A549 (cell line): ENCODE measurements around the gene CCL4. TPM values are rescaled to one million over a fixed set of nuclear protein-coding genes. Genes with fewer than 3 reads are reported as not detected.

Source experiments
- ATAC-seq, 2 experiments: fragments of 200-7000 bp in 1 of 2; fragments of >200 bp in 1 of 2; cut with Nextera tagmentation in 1 of 2; cut with Tn5 transposase in 1 of 2; 3 replicates each; pipeline versions ENCODE4 v1.8.0 to v1.9.1; 2018 to 2020; ENCODE audit warnings: mild to moderate bottlenecking in 1 of 2, moderate library complexity in 1 of 2
- CTCF ChIA-PET: fragments of 300-600 bp; sonication (Branson Sonifier 250); formaldehyde crosslinking; extraction: SDS; loops from one replicate; lab custom pipeline; 2021; ENCODE audit warnings: antibody characterized with exemption, inconsistent platforms; lab: Yijun Ruan, JAX
- POLR2A ChIA-PET: fragments of 350-600 bp; formaldehyde crosslinking; extraction: SDS; loops from one replicate; lab custom pipeline; 2021; ENCODE audit warnings: antibody characterized with exemption, inconsistent platforms; lab: Yijun Ruan, JAX
- DNase-seq, 2 experiments: peaks; one replicate each; pipeline versions ENCODE4 v3.0.0 to v3.0.0-alpha.2; 2011 to 2016; ENCODE audit warnings: low read depth in 1 of 2, low spot score in 1 of 2
- FAIRE-seq: peaks from 2 replicates; lab custom pipeline; 2011; peaks lifted over from hg19 to GRCh38; lab: Jason Lieb, UNC
- H3K27ac ChIP-seq, 2 experiments: fragments of >200 bp; sonication (Bioruptor Twin); formaldehyde crosslinking; 3 replicates each; pipeline ENCODE4 v1.5.1; 2016 to 2017
- H3K4me1 ChIP-seq: fragments of >200 bp; sonication (Bioruptor Twin); formaldehyde crosslinking; 3 replicates; pipeline ENCODE4 v1.6.1; 2016
- H3K4me2 ChIP-seq: fragments of >200 bp; sonication (Bioruptor Twin); formaldehyde crosslinking; 3 replicates; pipeline ENCODE4 v1.6.1; 2016
- H3K4me3 ChIP-seq: fragments of >200 bp; sonication (Bioruptor Twin); formaldehyde crosslinking; 3 replicates; pipeline ENCODE4 v1.5.1; 2016
- H3K9me3 ChIP-seq: fragments of >200 bp; sonication (Bioruptor Twin); formaldehyde crosslinking; 3 replicates; pipeline ENCODE4 v1.6.1; 2016
- CHD2 ChIP-seq: fragments of 150-350 bp; IDR thresholded peaks from 2 replicates; pipeline ENCODE4 v1.6.1; 2014; ENCODE audit warnings: low read length; ENCODE audit not compliant: partially characterized antibody
- CHD4 ChIP-seq: fragments of 200-600 bp; sonication (generic); IDR thresholded peaks from 2 replicates; pipeline ENCODE4 v1.6.1; 2016; ENCODE audit warnings: antibody characterized with exemption, mild to moderate bottlenecking, borderline replicate concordance
- EP300 ChIP-seq, 2 experiments: fragments of >200 bp; sonication (Bioruptor Twin); formaldehyde crosslinking; IDR thresholded peaks; 2 replicates in 1 of 2; 3 replicates in 1 of 2; pipeline ENCODE4 v1.6.1; 2016 to 2017
- FOSL2 ChIP-seq, 2 experiments: fragments of 450-650 bp in 1 of 2; fragments of >200 bp in 1 of 2; sonication (Bioruptor Twin) in 1 of 2; formaldehyde crosslinking; IDR thresholded peaks; 2 replicates each; pipeline versions ENCODE4 v1.5.0 to v1.6.1; 2016 to 2020; ENCODE audit warnings: mild to moderate bottlenecking in 1 of 2, moderate library complexity in 1 of 2
- FOXS1 ChIP-seq: fragments of 250-450 bp; sonication (Bioruptor Pico); IDR thresholded peaks from 2 replicates; pipeline ENCODE4 v1.5.0; 2020; ENCODE audit warnings: mild to moderate bottlenecking, moderate library complexity
- HES2 ChIP-seq: fragments of >200 bp; sonication (Bioruptor Twin); formaldehyde crosslinking; IDR thresholded peaks from 2 replicates; pipeline ENCODE4 v1.6.1; 2016
- HEYL ChIP-seq: fragments of 250-450 bp; sonication (Bioruptor Pico); IDR thresholded peaks from 2 replicates; pipeline ENCODE4 v1.8.0; 2021; ENCODE audit warnings: mild to moderate bottlenecking, moderate library complexity
- HMGXB4 ChIP-seq: fragments of 250-450 bp; sonication (Bioruptor Pico); IDR thresholded peaks from 2 replicates; pipeline ENCODE4 v1.5.0; 2021; ENCODE audit warnings: mild to moderate bottlenecking, moderate library complexity, borderline replicate concordance
- HOXB5 ChIP-seq: fragments of 250-450 bp; sonication (Bioruptor Pico); IDR thresholded peaks from 2 replicates; pipeline ENCODE4 v1.5.0; 2020; ENCODE audit warnings: mild to moderate bottlenecking, moderate library complexity
- MAX ChIP-seq: IDR thresholded peaks from 2 replicates; pipeline ENCODE4 v1.6.1; 2012
- NFE2L2 ChIP-seq: fragments of 150-350 bp; conservative IDR thresholded peaks from 2 replicates; pipeline ENCODE4 v1.6.1; 2014; ENCODE audit warnings: low read length
- PHF8 ChIP-seq: fragments of 200-600 bp; sonication (generic); IDR thresholded peaks from 2 replicates; pipeline ENCODE4 v1.6.1; 2016; ENCODE audit warnings: low read depth, mild to moderate bottlenecking, antibody characterized with exemption, moderate library complexity, borderline replicate concordance
- REST ChIP-seq: fragments of 200-600 bp; sonication (generic); IDR thresholded peaks from 2 replicates; pipeline ENCODE4 v1.6.1; 2016; ENCODE audit warnings: antibody characterized with exemption, mild to moderate bottlenecking, moderate library complexity
- RFX5 ChIP-seq: fragments of 450-650 bp; IDR thresholded peaks from 2 replicates; pipeline ENCODE4 v1.7.1; 2014; ENCODE audit warnings: antibody characterized with exemption, mild to moderate bottlenecking, moderate library complexity
- ZNF302 ChIP-seq: fragments of 250-450 bp; sonication (Bioruptor Pico); IDR thresholded peaks from 2 replicates; pipeline ENCODE4 v1.9.0; 2021; ENCODE audit warnings: inconsistent platforms, mild to moderate bottlenecking, moderate library complexity
- WGBS: methylation state at CpG from one replicate; pipeline ENCODE4 v1.1.6; 2017; ENCODE audit errors: missing lambda C conversion rate; 5-methylcytosine and 5-hydroxymethylcytosine counted together
- polyA plus RNA-seq, 4 experiments: library from polyadenylated mRNA; depleted of rRNA in 3 of 4; stranded (reverse); fragments of >200 nt; fragmentation: RNase III in 1 of 4; extraction: RNeasy Plus Mini Kit Qiagen cat#74134 plus additional on column Dnase treatment in 1 of 4; gene quantifications; 2 replicates in 3 of 4; 3 replicates in 1 of 4; pipeline ENCODE4 v1.2.3, GENCODE V29; 2011 to 2017

CCL4 gene
- polyA plus RNA-seq, 2 of the 4 experiments (the other 2 are of a cell fraction): not detected

- DNase-seq: no peak
- TF ChIP-seq FOSL2 (IDR thresholded peaks at IDR 0.05): no peak
- no peak for TF ChIP-seq FOSL2 (CRISPR knock-in tag; IDR thresholded peaks at IDR 0.05)
- TF ChIP-seq MAX: no peak
- Histone ChIP-seq H3K4me3 (no peak overlapping the region), H3K9me3 (peaks cover 4% of the 10 kb centered on the region; the same call in 1 of the 3 replicates), H3K27ac (no peak overlapping the region), H3K4me1 (no peaks in the 10 kb centered on the region), H3K4me2 (no peak overlapping the region)
- ChIA-PET CTCF (interaction anchor here (1.1 kb wide), 2 partner anchors 167 to 195 kb away, joined by 3 to 4 read pairs; no protein-coding TSS in a partner anchor), POLR2A (no interaction called here)
- WGBS: 71% methylated on average over 8 of the region's 8 CpGs
- FAIRE-seq: no peak
- no peak for ATAC-seq
Observed at GRCh38 chr17:36142806-36143205, 39.2 kb downstream of the CCL4 start.

- TF ChIP-seq HES2: no peak
- TF ChIP-seq MAX: no peak
- TF ChIP-seq HOXB5: no peak
- no peak for TF ChIP-seq CHD2
- CTCF ChIA-PET: interaction anchor here (0.6 to 1.3 kb wide), 3 partner anchors 71 to 175 kb away, joined by 3 to 4 read pairs (median 3); no protein-coding TSS in a partner anchor
- H3K4me1 ChIP-seq: no peaks in the 10 kb centered on the region
- no peak overlapping the region for H3K27ac ChIP-seq
- no peak for FAIRE-seq
- ATAC-seq: no peak
- peaks cover 4% of the 10 kb centered on the region; the same call in 1 of the 3 replicates for H3K9me3 ChIP-seq
- DNase-seq: no peak
- no peak overlapping the region for H3K4me2 ChIP-seq
- POLR2A ChIA-PET: no interaction called here
- 41% methylated on average over 2 of the region's 2 CpGs for WGBS
- H3K4me3 ChIP-seq: no peak overlapping the region
Observed at GRCh38 chr17:36144014-36144413, 40.4 kb downstream of the CCL4 start.

GRCh38 chr17:36144981-36145729 lies 41.5 kb downstream of the CCL4 start:
- TF ChIP-seq CHD2 (no peak), REST (no peak), CHD4 (no peak), EP300 (IDR thresholded peaks at IDR 0.05) (no peak), FOXS1 (CRISPR knock-in tag) (no peak), RFX5 (no peak)
- TF ChIP-seq, all 56 proteins: peak for 0
- WGBS: 26% methylated on average over 5 of the region's 5 CpGs
- peaks cover 4% of the 10 kb centered on the region; the same call in 1 of the 3 replicates for H3K9me3 ChIP-seq
- H3K27ac ChIP-seq: no peak overlapping the region
- POLR2A ChIA-PET: no interaction called here
- H3K4me3 ChIP-seq: no peak overlapping the region
- no peaks in the 10 kb centered on the region for H3K4me1 ChIP-seq
- H3K4me2 ChIP-seq: no peak overlapping the region
- DNase-seq: no peak
- no peak for FAIRE-seq
- CTCF ChIA-PET: interaction anchor here (1.0 to 8.0 kb wide), 6 partner anchors 21 to 338 kb away, joined by 3 to 271 read pairs (median 4); no protein-coding TSS in a partner anchor
- no peak for ATAC-seq

GRCh38 chr17:36147601-36148000 lies 44.0 kb downstream of the CCL4 start:
- ATAC-seq (no peak), FAIRE-seq (no peak), DNase-seq (no peak)
- ChIA-PET POLR2A (no interaction called here), CTCF (interaction anchor here (0.6 to 8.0 kb wide), 12 partner anchors 14 to 335 kb away, joined by 3 to 271 read pairs (median 8); partner anchors contain the start of gene CCL16)
- TF ChIP-seq ZNF302 (CRISPR knock-in tag): no peak
- no peak for TF ChIP-seq NFE2L2
- TF ChIP-seq FOXS1 (CRISPR knock-in tag): no peak
- no peak for TF ChIP-seq CHD4
- no peak for TF ChIP-seq RFX5
- no peak for TF ChIP-seq REST
- no peak for TF ChIP-seq PHF8
- TF ChIP-seq HEYL (CRISPR knock-in tag): no peak
- no peak for TF ChIP-seq HMGXB4 (CRISPR knock-in tag)
- Histone ChIP-seq H3K4me2 (no peak overlapping the region), H3K9me3 (no peaks in the 10 kb centered on the region), H3K4me1 (no peaks in the 10 kb centered on the region), H3K27ac (no peak overlapping the region), H3K4me3 (no peak overlapping the region)
- WGBS: 39% methylated on average over 3 of the region's 3 CpGs
